Effector CD4-positive, alpha-beta T cell (primary cell): Measurements from ENCODE around the gene OR2L13. TPM values are rescaled to one million over a fixed set of nuclear protein-coding genes. Genes with fewer than 3 reads are reported as not detected.
"Not testable (repeated sequence)": the region's sequence is repeated elsewhere in the genome, so short reads cannot be mapped to it uniquely, and the experiment has no call there.

Source experiments
- DNase-seq: peaks from one replicate; pipeline ENCODE4 v3.0.0-alpha.2; 2020
- total RNA-seq: gene quantifications from one replicate; lab custom pipeline; 2026; lab: John Stamatoyannopoulos, UW

The OR2L13 gene, protein sequence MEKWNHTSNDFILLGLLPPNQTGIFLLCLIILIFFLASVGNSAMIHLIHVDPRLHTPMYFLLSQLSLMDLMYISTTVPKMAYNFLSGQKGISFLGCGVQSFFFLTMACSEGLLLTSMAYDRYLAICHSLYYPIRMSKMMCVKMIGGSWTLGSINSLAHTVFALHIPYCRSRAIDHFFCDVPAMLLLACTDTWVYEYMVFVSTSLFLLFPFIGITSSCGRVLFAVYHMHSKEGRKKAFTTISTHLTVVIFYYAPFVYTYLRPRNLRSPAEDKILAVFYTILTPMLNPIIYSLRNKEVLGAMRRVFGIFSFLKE
- not detected for total RNA-seq

DNA sequence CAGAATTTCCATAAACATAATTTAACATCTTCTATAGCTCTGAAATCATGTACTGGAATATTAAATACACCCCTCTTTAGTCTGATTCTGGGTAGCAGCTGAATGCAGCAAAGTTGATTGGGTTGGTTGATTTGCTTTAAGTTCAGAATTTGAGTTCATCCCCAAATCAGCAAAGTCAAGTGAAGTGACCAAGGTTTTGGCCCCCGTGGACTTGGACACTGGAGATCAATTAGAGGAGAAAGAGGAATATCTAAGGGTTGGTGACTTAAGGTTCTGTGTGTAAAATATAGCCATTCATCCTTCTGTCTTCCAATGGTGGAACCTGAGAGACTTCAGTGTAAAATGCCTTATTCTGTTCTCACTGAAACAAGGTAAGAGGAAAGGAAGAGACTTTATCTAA lies at the start of gene OR2L13:
Gene OR2L13 (plus strand): TSS at position 301 of the 400 bp plus-strand sequence. CDS start 4,192 bp downstream, outside the sequence.
- DNase-seq = no peak

DNA sequence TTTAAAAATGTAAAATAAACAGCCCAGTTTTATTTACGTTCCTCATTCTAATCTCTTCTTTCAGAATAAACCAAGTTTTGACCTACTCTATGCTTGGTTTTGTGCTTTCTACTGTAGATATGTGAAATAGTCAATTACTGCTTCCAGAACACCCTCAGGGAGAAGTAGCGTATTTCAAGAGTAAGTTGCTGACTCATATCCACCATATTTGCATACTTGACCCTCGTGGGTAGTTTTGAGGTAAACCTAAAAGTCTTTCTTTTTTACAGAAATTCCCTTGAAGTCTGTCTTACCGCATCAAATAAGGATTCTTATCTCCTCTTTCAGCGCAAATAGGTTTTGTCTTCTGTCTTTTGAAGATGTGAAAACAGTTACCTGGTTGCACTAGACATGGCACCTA lies 49.8 kb upstream of the OR2L13 start:
- no peak for DNase-seq

DNA sequence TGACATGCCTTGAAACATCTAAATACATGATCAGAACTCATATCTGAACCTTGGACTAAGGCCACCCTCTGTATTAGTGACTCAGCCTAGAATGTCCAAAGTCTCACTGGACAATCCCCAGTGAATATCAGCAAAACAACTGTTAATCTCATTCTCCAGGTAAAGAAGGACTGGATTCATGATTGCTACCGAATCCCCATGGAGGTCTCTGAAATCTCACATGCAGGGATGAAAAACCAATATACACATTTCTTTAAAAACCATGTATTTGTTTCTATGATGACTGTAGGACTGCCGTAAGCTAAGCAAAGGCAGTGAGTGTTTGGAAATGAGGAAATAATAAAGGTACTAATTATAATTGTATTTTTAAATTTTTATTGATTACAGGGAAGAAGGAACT lies 48.4 kb upstream of the OR2L13 start, which contains the start of gene OR2L3:
Gene OR2L3 (plus strand): TSS at position 301 of the 400 bp plus-strand sequence. CDS start 13,846 bp downstream, outside the sequence.
- no peak for DNase-seq

- DNase-seq = no peak
Measured at GRCh38 chr1:248047008-248047407, 48.0 kb upstream of the OR2L13 start.

DNA sequence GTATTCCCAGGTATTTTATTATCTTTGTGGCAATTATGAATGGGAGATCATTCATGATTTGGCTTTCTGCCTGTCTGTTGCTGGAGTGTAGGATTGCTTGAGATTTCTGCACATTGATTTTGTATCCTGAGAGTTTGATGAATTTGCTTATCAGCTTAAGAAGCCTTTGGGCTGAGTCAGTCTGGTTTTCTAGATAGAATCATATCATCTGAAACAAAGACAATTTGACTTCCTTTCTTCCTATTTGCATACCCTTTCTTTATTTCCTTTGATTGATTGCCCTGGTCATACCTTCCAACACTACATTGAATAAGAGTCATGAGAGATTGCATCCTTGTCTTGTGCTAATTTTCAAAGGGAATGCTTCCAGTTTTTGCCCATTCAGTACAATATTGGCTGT lies 40.3 kb upstream of the OR2L13 start:
- DNase-seq = no peak

- no peak for DNase-seq
Measured at GRCh38 chr1:248055261-248055660, 39.7 kb upstream of the OR2L13 start.

GRCh38 chr1:248065071-248065470 lies 29.9 kb upstream of the OR2L13 start:
- DNase-seq = no peak

GRCh38 chr1:248065604-248066003 lies 29.4 kb upstream of the OR2L13 start:
- DNase-seq = no peak

GRCh38 chr1:248083864-248084263 lies 11.1 kb upstream of the OR2L13 start:
- not testable (repeated sequence) for DNase-seq

DNA sequence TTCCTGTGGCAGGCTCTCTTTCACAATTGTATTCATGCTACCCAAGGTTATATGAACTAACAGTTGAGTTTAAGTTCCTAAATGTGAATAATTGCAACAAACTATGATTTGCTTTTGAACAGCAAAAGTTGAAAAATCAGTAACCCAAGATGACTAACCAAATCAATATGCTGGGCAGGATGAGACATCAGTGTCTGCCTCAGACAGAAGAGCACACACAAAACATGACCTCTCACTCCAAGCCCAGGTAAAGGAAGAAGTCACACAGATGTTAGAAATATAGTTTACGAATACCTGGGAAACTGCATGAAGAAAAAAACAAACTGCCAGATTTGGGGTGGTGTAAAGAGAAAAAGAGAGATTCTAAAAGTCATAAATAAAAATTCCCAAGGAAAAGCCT lies 3.5 kb downstream of the OR2L13 start:
- no peak for DNase-seq

GRCh38 chr1:248102847-248103246 lies 7.9 kb downstream of the OR2L13 start:
- no peak for DNase-seq

DNA sequence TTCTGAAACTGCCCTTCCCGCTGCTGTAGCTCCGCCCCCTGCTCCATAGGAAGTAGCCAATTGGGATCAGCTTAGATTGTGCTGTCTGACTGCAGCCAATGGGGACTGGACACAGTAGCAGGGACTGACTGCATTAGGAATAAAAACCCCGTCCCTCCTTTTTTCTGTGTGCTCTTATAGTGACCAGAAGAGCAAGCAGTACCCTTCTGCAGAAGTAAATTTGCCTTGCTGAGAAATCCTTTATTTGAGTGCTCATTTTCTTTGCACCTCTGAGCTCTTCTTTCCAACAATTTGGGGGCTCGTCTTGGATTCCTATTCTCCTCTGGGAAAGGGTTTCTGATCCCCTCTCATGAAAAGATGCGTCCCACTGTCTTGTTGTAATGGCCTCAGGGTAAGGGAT lies 16.2 kb downstream of the OR2L13 start:
- no peak for DNase-seq

- no peak for DNase-seq
Measured at GRCh38 chr1:248114890-248115289, 19.9 kb downstream of the OR2L13 start.

GRCh38 chr1:248127653-248128052 lies 32.7 kb downstream of the OR2L13 start:
- DNase-seq = no peak

GRCh38 chr1:248136811-248137210 lies 41.8 kb downstream of the OR2L13 start:
- DNase-seq = no peak

DNA sequence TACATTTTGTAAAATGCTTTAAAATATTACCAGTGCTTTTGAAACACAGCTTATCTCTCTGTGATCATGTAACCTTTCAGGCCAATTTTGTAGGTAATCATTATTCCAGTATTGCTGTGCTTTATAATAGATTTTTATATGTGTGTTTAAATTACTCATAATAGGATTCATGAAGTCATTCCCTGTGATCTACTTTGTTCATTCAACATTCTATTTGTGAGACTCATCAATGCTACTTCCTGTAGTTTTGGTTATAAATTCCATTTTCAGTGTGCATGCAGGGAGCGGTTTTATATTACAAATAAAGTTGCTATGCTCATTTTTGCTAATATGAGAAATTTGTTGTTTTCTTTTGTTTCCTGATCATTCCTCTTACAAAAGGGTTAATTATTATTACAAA lies 45.9 kb downstream of the OR2L13 start:
- no peak for DNase-seq

DNA sequence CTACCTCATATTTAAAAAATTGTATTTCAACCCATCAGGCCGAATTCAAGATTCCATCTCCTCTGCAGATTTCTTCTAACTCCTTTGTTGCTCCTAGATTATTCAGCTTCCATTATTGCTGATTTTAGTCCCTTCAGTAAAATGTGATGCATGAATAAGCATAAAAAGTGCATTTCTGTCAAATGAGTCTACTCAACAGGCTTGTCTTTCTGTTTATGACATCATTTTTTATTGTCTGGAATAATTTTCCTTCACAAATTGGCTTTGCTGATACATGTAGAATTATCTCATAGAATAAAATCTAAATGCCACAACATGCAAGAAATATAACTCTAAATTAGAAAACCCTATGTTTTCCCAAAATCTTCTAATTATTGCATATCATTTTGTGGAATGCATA lies 48.3 kb downstream of the OR2L13 start:
- DNase-seq = no peak

- no peak for DNase-seq
Measured at GRCh38 chr1:248144513-248145198, 49.7 kb downstream of the OR2L13 start, which contains the start of gene OR2M5. Gene OR2M5 (plus strand): TSS chr1:248145148. CDS start chr1:248145148, 0 bp downstream.
